HepG2 (cell line): ENCODE results near the gene TNFRSF21. TPM values are rescaled to one million over a fixed set of nuclear protein-coding genes. Genes with fewer than 3 reads are reported as not detected.

ENCODE experiments used
- ATAC-seq: fragments of 200-7000 bp; cut with Tn5 transposase; 3 replicates; pipeline ENCODE4 v1.9.1; 2020; ENCODE audit warnings: mild to moderate bottlenecking, moderate library complexity
- BruUV-seq: library from RNA; stranded (reverse); fragments of 400-500 nt; replicated peaks from 2 replicates; lab custom pipeline; 2021; lab: Mats Ljungman, UMichigan
- CTCF ChIA-PET: fragments of 300-600 bp; formaldehyde crosslinking; extraction: SDS; loops from one replicate; lab custom pipeline; 2021; ENCODE audit warnings: low total read pairs, inconsistent platforms, low intra/inter-chr PET ratio; lab: Yijun Ruan, JAX
- POLR2A ChIA-PET: fragments of 350-600 bp; sonication (Branson Sonifier 250); formaldehyde crosslinking; loops from one replicate; lab custom pipeline; 2020; ENCODE audit warnings: antibody characterized with exemption, inconsistent platforms; lab: Yijun Ruan, JAX
- DNase-seq: peaks from one replicate; pipeline ENCODE4 v3.0.0-alpha.2; 2015; ENCODE audit warnings: low spot score
- FAIRE-seq: peaks from 3 replicates; lab custom pipeline; 2011; peaks lifted over from hg19 to GRCh38; lab: Jason Lieb, UNC
- H2AFZ ChIP-seq: one replicate; pipeline ENCODE4 v1.6.1; 2011; ENCODE audit warnings: low read length, inconsistent platforms
- H3K27ac ChIP-seq: fragments of 300-600 bp; 3 replicates; pipeline ENCODE4 v1.8.0; 2011; ENCODE audit warnings: mixed run types, mild to moderate bottlenecking, mixed read lengths, low read length, inconsistent platforms; ENCODE audit not compliant: insufficient read depth; ENCODE audit errors: extremely low read length
- H3K27me3 ChIP-seq, 2 experiments: fragments of 200-600 bp in 1 of 2; 2 replicates in 1 of 2; 3 replicates in 1 of 2; pipeline versions ENCODE4 v1.6.0 to v1.8.0; 2011; ENCODE audit warnings: low read length in 2 of 2, mild to moderate bottlenecking in 2 of 2, moderate library complexity in 2 of 2, inconsistent platforms in 1 of 2; ENCODE audit not compliant: insufficient read depth in 2 of 2, control insufficient read depth in 1 of 2
- H3K36me3 ChIP-seq, 2 experiments: fragments of 200-600 bp in 1 of 2; replicated peaks in 1 of 2; 2 replicates in 1 of 2; 3 replicates in 1 of 2; pipeline versions ENCODE4 v1.5.1 to v1.8.0; 2011; ENCODE audit warnings: low read length in 2 of 2, inconsistent platforms in 1 of 2; ENCODE audit not compliant: insufficient read depth in 2 of 2, control insufficient read depth in 1 of 2
- H3K4me1 ChIP-seq: 2 replicates; pipeline ENCODE4 v1.5.1; 2012; ENCODE audit warnings: low read length, inconsistent platforms; ENCODE audit not compliant: insufficient read depth
- H3K4me2 ChIP-seq: 2 replicates; pipeline ENCODE4 v1.6.0; 2011; ENCODE audit warnings: low read depth, low read length, inconsistent platforms
- H3K4me3 ChIP-seq, 3 experiments: fragments of 200-600 bp in 1 of 3; sonication (generic), shearing (Covaris generic) in 1 of 3; replicated peaks in 1 of 3; 2 replicates each; pipeline ENCODE4 v1.5.1; 2011 to 2016; ENCODE audit warnings: low read length in 3 of 3, inconsistent platforms in 2 of 3, low read depth in 2 of 3, mild to moderate bottlenecking in 2 of 3, control low read depth in 1 of 3, mixed read lengths in 1 of 3; ENCODE audit not compliant: insufficient read depth in 1 of 3
- H3K79me2 ChIP-seq: one replicate; pipeline ENCODE4 v1.6.1; 2011; ENCODE audit warnings: low read length, inconsistent platforms; ENCODE audit not compliant: insufficient read depth
- H3K9ac ChIP-seq: 2 replicates; pipeline ENCODE4 v1.6.0; 2011; ENCODE audit warnings: mild to moderate bottlenecking, low read depth, low read length, inconsistent platforms; ENCODE audit not compliant: insufficient read depth
- H3K9me3 ChIP-seq: 2 replicates; pipeline ENCODE4 v1.5.1; 2012; ENCODE audit warnings: mild to moderate bottlenecking, low read length
- H4K20me1 ChIP-seq: 2 replicates; pipeline ENCODE4 v1.6.0; 2011; ENCODE audit warnings: inconsistent platforms, mild to moderate bottlenecking, low read length, moderate library complexity; ENCODE audit not compliant: insufficient read depth
- ATF4 ChIP-seq, 2 experiments: fragments of 450-650 bp in 1 of 2; sonication (generic) in 1 of 2; formaldehyde crosslinking; IDR thresholded peaks; 2 replicates each; pipeline versions ENCODE4 v1.5.0 to v1.8.0; 2020 to 2022; ENCODE audit warnings: mild to moderate bottlenecking in 1 of 2, missing genetic modification reagents in 1 of 2
- GFI1 ChIP-seq: sonication (generic); formaldehyde crosslinking; IDR thresholded peaks from 2 replicates; pipeline ENCODE4 v1.5.0; 2020; ENCODE audit warnings: missing genetic modification reagents, mild to moderate bottlenecking, borderline replicate concordance
- HDAC1 ChIP-seq: sonication (generic); formaldehyde crosslinking; IDR thresholded peaks from 2 replicates; pipeline ENCODE4 v1.5.1; 2020; ENCODE audit warnings: mild to moderate bottlenecking, missing genetic modification reagents
- SOX13 ChIP-seq, 3 experiments: fragments of 450-650 bp in 1 of 3; sonication (generic) in 1 of 3; formaldehyde crosslinking in 1 of 3; IDR thresholded peaks in 2 of 3; conservative IDR thresholded peaks in 1 of 3; 2 replicates each; pipeline versions ENCODE4 v1.5.0 to v1.6.1; 2016 to 2020; ENCODE audit warnings: antibody characterized with exemption in 1 of 3, mild to moderate bottlenecking in 1 of 3, missing compliant biosample characterization in 1 of 3, missing genetic modification reagents in 1 of 3, moderate library complexity in 1 of 3
- THAP8 ChIP-seq: sonication (generic); formaldehyde crosslinking; IDR thresholded peaks from 2 replicates; pipeline ENCODE4 v1.5.1; 2020; ENCODE audit warnings: missing genetic modification reagents, mild to moderate bottlenecking, borderline replicate concordance
- ZC3H13 ChIP-seq: sonication (generic); formaldehyde crosslinking; IDR thresholded peaks from 2 replicates; pipeline ENCODE4 v1.8.1; 2023; ENCODE audit warnings: mild to moderate bottlenecking, missing genetic modification reagents, moderate library complexity
- ZNF446 ChIP-seq: sonication (generic); formaldehyde crosslinking; IDR thresholded peaks from 2 replicates; pipeline ENCODE4 v1.5.0; 2020; ENCODE audit warnings: mild to moderate bottlenecking, missing genetic modification reagents
- ZNF513 ChIP-seq: sonication (generic); formaldehyde crosslinking; conservative IDR thresholded peaks from 2 replicates; pipeline ENCODE4 v1.5.0; 2020; ENCODE audit warnings: missing genetic modification reagents
- ZNF703 ChIP-seq: sonication (generic); formaldehyde crosslinking; IDR thresholded peaks from 2 replicates; pipeline ENCODE4 v1.5.1; 2020; ENCODE audit warnings: missing genetic modification reagents, mild to moderate bottlenecking, moderate library complexity, borderline replicate concordance
- ZNF883 ChIP-seq: sonication (generic); formaldehyde crosslinking; IDR thresholded peaks from 2 replicates; pipeline ENCODE4 v1.5.1; 2020; ENCODE audit warnings: mild to moderate bottlenecking, missing genetic modification reagents; ENCODE audit errors: not compliant biosample characterization
- WGBS: methylation state at CpG from one replicate; pipeline ENCODE4 v1.1.6; 2017; ENCODE audit warnings: low lambda C conversion rate; 5-methylcytosine and 5-hydroxymethylcytosine counted together
- in situ Hi-C: cut with HindIII; loops from 2 replicates; pipeline ENCODE4 v1.10.0; 2017; ENCODE audit warnings: low pct_unique_long_range_greater_than_20kb; ENCODE audit not compliant: extremely low pct_ligation_motif_present
- intact Hi-C: fragments of 100-400 bp; cut with micrococcal nuclease; formaldehyde crosslinking; loops from one replicate; pipeline ENCODE4 v1.10.0; 2022; ENCODE audit not compliant: unreplicated experiment
- polyA plus RNA-seq, 8 experiments: library from polyadenylated mRNA; depleted of rRNA in 3 of 8; stranded (reverse) in 7 of 8; unstranded in 1 of 8; fragments of >200 nt; fragmentation: Illumina TruSeq in 4 of 8; extraction: Trizol in 4 of 8; gene quantifications; 2 replicates each; pipeline versions ENCODE4 v1.2.1 to v1.2.3, GENCODE V29; 2011 to 2016; ENCODE audit warnings: low read depth in 4 of 8, missing spikeins in 1 of 8, mixed read lengths in 1 of 8; ENCODE audit not compliant: insufficient read depth in 1 of 8
- total RNA-seq, 5 experiments: library from RNA; depleted of rRNA; stranded (reverse); fragments of >200 nt; fragmentation: Illumina TruSeq; extraction: Trizol; gene quantifications; 2 replicates each; pipeline ENCODE4 v1.2.3, GENCODE V29; 2016; ENCODE audit warnings: low read depth in 1 of 5

Gene TNFRSF21
- total and polyA plus RNA-seq, 2 of the 13 experiments (the other 11 are each of a cell fraction or from before 2014, with no cell fraction given) = 24.8 to 46.3 TPM

DNA sequence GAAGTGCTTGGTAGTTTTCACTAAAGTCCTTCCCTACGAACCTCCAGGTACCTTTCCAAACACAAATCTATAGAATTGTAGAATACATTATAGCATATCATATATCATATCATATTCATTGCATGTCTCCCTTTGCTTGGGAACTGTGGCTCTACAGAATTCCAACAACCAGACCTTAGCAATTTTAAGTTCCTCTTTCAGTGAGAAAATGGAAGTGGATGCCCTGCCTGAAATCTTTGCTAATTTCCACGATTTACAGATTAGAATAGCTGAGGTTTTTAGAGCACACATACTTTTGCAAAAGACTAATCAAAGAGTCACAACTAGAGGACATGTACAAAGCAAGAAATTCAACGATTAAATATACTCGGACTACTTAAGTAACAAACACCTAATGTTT is 78.6 kb downstream of the TNFRSF21 start:
- CTCF ChIA-PET = no interaction called here
- ATAC-seq (no peak), FAIRE-seq (no peak), DNase-seq (no peak)
- Histone ChIP-seq H4K20me1 (no peaks in the 10 kb centered on the region), H3K9me3 (no peaks in the 10 kb centered on the region), H3K79me2 (no peaks in the 10 kb centered on the region), H3K27me3 (no peaks in the 10 kb centered on the region), H3K4me1 (peaks cover 18% of the 10 kb centered on the region), H3K4me2 (no peak overlapping the region), H2AFZ (no peak overlapping the region), H3K4me3 (no peak overlapping the region), H3K36me3 (peaks cover 19 to 53% of the 10 kb centered on the region in 2 experiments), H3K27ac (no peak overlapping the region), H3K9ac (no peak overlapping the region)
- in situ Hi-C loops (no loop called here), intact Hi-C loops (no loop called here)
- 93% methylated on average over 4 of the region's 4 CpGs for WGBS
- TF ChIP-seq ZNF446 (CRISPR knock-in tag) (no peak), GFI1 (no peak), ATF4 (CRISPR knock-in tag; IDR thresholded peaks at IDR 0.05) (no peak), SOX13 (IDR thresholded peaks at IDR 0.05) (no peak), SOX13 (CRISPR knock-in tag; conservative IDR thresholded peaks at IDR 0.05 in 1 of 2, IDR thresholded peaks at IDR 0.05 in 1 of 2) (no peak), ZNF883 (CRISPR knock-in tag) (no peak), HDAC1 (no peak), ZC3H13 (no peak), THAP8 (CRISPR knock-in tag) (no peak), ZNF703 (no peak), ZNF513 (CRISPR knock-in tag) (no peak)
- no TSS peak for BruUV-seq
- POLR2A ChIA-PET = no interaction called here
